ENCODE results near the gene VTA1. TPM values are rescaled to one million over a fixed set of nuclear protein-coding genes. Genes with fewer than 3 reads are reported as not detected.
"Not testable (repeated sequence)": the region's sequence is repeated elsewhere in the genome, so short reads cannot be mapped to it uniquely, and the experiment has no call there.

VTA1 gene
- total RNA-seq, 1 experiment from 2014 or later: 55.1 TPM

DNA sequence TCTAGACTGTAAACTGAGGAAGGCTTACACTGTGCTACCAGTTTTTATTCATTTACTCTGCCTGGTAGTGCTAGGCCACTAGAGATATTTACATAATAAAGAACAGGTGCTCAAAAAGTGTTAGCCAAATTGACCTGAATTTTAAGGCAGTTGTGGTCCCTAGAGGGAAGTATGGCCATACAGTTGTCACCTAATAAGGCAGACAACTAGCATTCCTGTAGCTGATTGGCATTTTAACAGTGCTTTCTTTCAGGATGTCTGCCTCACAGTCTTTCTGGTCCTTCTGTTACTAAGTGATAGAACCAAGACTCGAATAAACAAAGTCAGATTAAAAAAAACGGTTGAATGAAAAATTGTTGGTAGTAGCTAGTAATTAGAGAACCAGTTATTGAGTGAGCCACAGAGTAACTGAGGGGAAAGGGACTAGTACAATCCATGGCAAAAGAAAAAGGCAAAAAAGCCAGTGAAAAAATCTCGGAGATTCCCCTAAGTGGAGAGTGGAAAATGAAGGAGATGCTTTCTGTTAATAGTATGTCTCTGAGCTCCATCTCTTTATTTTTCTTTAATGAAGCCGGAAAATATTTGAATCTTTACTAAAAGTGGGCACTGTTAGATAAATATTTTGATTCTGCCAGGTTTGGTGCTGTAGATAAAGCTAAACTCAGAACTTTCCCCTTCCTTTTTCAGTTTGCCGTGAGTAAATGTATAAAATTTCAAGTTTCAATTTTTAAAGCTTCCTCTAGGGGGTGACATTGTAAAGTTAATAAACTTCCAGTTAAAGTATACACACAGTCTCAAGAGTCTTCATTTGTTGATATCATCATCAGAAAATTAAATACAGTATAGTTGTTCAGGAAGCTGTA lies 9.1 kb downstream of the VTA1 start:
- H3K9me3 ChIP-seq: no peaks in the 10 kb centered on the region
- no peak overlapping the region for H3K27ac Mint-ChIP-seq (ENCODE audit: unreplicated experiment)
- no peak overlapping the region for H3K4me3 Mint-ChIP-seq (ENCODE audit: unreplicated experiment)

DNA sequence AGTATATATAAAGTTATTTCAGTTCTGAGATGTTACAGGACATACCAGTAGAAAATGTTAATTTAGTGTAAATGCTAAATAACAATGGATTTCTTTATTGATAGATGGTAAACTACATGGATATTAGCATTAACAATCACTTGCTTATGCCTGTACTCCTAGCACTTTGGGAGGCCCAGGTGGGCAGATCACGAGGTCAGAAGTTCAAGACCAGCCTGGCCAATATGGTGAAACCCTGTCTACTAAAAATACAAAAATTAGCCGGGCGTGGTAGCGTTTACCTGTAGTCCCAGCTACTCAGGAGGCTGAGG lies 9.7 kb downstream of the VTA1 start:
- H3K27me3 ChIP-seq (replicated peaks; ENCODE audit: control insufficient read depth, insufficient read depth, low read length); H3K4me3 ChIP-seq (ENCODE audit: low read depth, low read length); POLR2A ChIA-PET; DNase-seq; H3K4me1 ChIP-seq; H3K36me3 ChIP-seq (ENCODE audit: control insufficient read depth, insufficient read depth, low read length); H3K27ac Mint-ChIP-seq (ENCODE audit: unreplicated experiment); H3K4me1 Mint-ChIP-seq (ENCODE audit: low read depth, unreplicated experiment); H3K36me3 Mint-ChIP-seq (ENCODE audit: insufficient read depth, unreplicated experiment); H3K9me3 Mint-ChIP-seq (ENCODE audit: unreplicated experiment); H3K9me3 ChIP-seq; BruUV-seq (replicated peaks); H3K4me3 Mint-ChIP-seq (ENCODE audit: unreplicated experiment); H3K27me3 Mint-ChIP-seq (ENCODE audit: insufficient read depth, unreplicated experiment): not testable (repeated sequence)
- CTCF ChIA-PET: interaction anchor here (0.7 to 2.2 kb wide), 3 partner anchors 10 to 231 kb away, joined by 4 to 10 read pairs (median 7); partner anchors contain the start of genes NMBR and VTA1
- intact Hi-C loops (cut with micrococcal nuclease; ENCODE audit: unreplicated experiment): loop anchor here (1.0 to 2.0 kb wide), 3 partner anchors 51 to 232 kb away; no protein-coding TSS in a partner anchor

More for the DNA sequence above, 9.1 kb downstream of the VTA1 start:
- Mint-ChIP-seq H3K9me3 (ENCODE audit: unreplicated experiment) (no peaks in the 10 kb centered on the region), H3K4me1 (ENCODE audit: low read depth, unreplicated experiment) (no peaks in the 10 kb centered on the region), H3K27me3 (ENCODE audit: insufficient read depth, unreplicated experiment) (no peaks in the 10 kb centered on the region), H3K36me3 (ENCODE audit: insufficient read depth, unreplicated experiment) (no peaks in the 10 kb centered on the region)
- Histone ChIP-seq H3K36me3 (ENCODE audit: control insufficient read depth, insufficient read depth, low read length) (no peaks in the 10 kb centered on the region), H3K27me3 (replicated peaks; ENCODE audit: control insufficient read depth, insufficient read depth, low read length) (no peaks in the 10 kb centered on the region), H3K4me1 (no peaks in the 10 kb centered on the region), H3K4me3 (ENCODE audit: low read depth, low read length) (no peak overlapping the region)
- intact Hi-C loops (cut with micrococcal nuclease; ENCODE audit: unreplicated experiment): loop anchor here (1.0 to 2.0 kb wide), 3 partner anchors 51 to 232 kb away; no protein-coding TSS in a partner anchor
- DNase-seq: peak in 1 of 2 experiments; percentile 13
- ChIA-PET CTCF (interaction anchor here (0.6 to 2.2 kb wide), 4 partner anchors 9 to 231 kb away, joined by 3 to 10 read pairs (median 6); partner anchors contain the start of genes NMBR and VTA1), POLR2A (no interaction called here)
- BruUV-seq (replicated peaks): no TSS peak
- TF ChIP-seq, protein P1, sequence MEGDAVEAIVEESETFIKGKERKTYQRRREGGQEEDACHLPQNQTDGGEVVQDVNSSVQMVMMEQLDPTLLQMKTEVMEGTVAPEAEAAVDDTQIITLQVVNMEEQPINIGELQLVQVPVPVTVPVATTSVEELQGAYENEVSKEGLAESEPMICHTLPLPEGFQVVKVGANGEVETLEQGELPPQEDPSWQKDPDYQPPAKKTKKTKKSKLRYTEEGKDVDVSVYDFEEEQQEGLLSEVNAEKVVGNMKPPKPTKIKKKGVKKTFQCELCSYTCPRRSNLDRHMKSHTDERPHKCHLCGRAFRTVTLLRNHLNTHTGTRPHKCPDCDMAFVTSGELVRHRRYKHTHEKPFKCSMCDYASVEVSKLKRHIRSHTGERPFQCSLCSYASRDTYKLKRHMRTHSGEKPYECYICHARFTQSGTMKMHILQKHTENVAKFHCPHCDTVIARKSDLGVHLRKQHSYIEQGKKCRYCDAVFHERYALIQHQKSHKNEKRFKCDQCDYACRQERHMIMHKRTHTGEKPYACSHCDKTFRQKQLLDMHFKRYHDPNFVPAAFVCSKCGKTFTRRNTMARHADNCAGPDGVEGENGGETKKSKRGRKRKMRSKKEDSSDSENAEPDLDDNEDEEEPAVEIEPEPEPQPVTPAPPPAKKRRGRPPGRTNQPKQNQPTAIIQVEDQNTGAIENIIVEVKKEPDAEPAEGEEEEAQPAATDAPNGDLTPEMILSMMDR (IDR thresholded peaks at IDR 0.05; ENCODE audit: insufficient read depth in 1 of 2, low read depth in 1 of 2, low read length in 1 of 2, severe bottlenecking in 1 of 2, unreplicated experiment in 1 of 2): peak; percentile 36 to 46

DNA sequence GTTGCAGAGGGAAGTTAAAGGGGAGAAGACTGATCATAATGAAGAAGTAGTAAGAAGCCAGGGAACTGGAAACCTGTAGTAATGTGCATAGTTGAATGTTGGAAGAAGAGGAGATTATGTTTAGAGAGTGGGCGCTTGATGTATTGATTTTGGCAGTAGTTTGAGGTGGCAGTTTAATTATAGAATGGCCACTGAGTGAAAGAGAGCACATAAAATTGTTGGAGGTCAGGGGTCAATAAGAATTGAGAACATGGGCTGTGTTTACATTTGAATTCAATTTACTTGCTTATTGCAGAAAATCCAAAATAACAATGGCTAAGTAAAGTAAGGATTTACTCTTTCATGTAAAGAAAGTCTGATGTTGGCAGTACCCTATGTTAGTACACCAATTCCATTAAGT lies 15.7 kb downstream of the VTA1 start:
- intact Hi-C loops (cut with micrococcal nuclease; ENCODE audit: unreplicated experiment): no loop called here
- H3K36me3 Mint-ChIP-seq (ENCODE audit: insufficient read depth, unreplicated experiment): peaks cover 9% of the 10 kb centered on the region
- TF ChIP-seq, protein P1 (IDR thresholded peaks at IDR 0.05; ENCODE audit: insufficient read depth in 1 of 2, low read depth in 1 of 2, low read length in 1 of 2, severe bottlenecking in 1 of 2, unreplicated experiment in 1 of 2): no peak
- peaks cover 7% of the 10 kb centered on the region for H3K4me1 Mint-ChIP-seq (ENCODE audit: low read depth, unreplicated experiment)
- H3K4me3 Mint-ChIP-seq (ENCODE audit: unreplicated experiment): no peak overlapping the region
- Histone ChIP-seq H3K4me1 (no peaks in the 10 kb centered on the region), H3K27me3 (replicated peaks; ENCODE audit: control insufficient read depth, insufficient read depth, low read length) (no peaks in the 10 kb centered on the region), H3K9me3 (no peaks in the 10 kb centered on the region), H3K4me3 (ENCODE audit: low read depth, low read length) (no peak overlapping the region), H3K36me3 (ENCODE audit: control insufficient read depth, insufficient read depth, low read length) (no peaks in the 10 kb centered on the region)
- no peak overlapping the region for H3K27ac Mint-ChIP-seq (ENCODE audit: unreplicated experiment)
- H3K27me3 Mint-ChIP-seq (ENCODE audit: insufficient read depth, unreplicated experiment): no peaks in the 10 kb centered on the region
- CTCF ChIA-PET: no interaction called here
- no peak for DNase-seq
- BruUV-seq (replicated peaks): no TSS peak
- H3K9me3 Mint-ChIP-seq (ENCODE audit: unreplicated experiment): no peaks in the 10 kb centered on the region
- POLR2A ChIA-PET: no interaction called here

Measured in Caco-2 (cell line).